ENCODE measurements around the gene DUS4L.

DNA sequence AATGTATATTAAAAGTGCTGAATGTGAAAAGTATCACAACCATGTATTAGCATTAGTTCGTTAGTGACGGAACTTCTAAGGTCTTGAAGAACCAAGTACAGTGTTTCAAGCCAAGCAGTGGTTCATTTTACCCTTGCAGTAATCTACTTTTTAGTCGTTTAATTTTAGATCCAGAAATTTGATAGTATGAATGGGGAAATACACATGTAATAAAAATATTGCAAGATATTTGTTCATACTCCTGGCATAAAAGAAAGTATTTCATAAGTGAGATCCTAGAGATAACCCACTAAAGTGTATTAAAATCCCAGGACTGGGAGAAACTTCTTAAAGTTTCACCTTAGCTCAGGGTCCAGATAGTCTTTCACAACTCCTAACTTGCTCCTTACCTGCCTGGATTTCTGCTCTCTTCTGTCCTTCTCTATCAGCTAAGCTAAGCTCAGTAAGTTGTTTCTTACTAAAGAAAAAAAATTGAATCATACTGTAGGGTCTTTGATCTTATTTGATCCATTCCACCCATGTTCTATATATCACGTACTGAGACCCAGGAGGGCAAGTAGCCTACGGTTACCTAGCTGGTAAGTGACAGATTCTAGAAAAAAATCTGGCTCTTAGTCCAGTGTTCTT is 17.7 kb downstream of the DUS4L start:
- TF ChIP-seq, protein P1, sequence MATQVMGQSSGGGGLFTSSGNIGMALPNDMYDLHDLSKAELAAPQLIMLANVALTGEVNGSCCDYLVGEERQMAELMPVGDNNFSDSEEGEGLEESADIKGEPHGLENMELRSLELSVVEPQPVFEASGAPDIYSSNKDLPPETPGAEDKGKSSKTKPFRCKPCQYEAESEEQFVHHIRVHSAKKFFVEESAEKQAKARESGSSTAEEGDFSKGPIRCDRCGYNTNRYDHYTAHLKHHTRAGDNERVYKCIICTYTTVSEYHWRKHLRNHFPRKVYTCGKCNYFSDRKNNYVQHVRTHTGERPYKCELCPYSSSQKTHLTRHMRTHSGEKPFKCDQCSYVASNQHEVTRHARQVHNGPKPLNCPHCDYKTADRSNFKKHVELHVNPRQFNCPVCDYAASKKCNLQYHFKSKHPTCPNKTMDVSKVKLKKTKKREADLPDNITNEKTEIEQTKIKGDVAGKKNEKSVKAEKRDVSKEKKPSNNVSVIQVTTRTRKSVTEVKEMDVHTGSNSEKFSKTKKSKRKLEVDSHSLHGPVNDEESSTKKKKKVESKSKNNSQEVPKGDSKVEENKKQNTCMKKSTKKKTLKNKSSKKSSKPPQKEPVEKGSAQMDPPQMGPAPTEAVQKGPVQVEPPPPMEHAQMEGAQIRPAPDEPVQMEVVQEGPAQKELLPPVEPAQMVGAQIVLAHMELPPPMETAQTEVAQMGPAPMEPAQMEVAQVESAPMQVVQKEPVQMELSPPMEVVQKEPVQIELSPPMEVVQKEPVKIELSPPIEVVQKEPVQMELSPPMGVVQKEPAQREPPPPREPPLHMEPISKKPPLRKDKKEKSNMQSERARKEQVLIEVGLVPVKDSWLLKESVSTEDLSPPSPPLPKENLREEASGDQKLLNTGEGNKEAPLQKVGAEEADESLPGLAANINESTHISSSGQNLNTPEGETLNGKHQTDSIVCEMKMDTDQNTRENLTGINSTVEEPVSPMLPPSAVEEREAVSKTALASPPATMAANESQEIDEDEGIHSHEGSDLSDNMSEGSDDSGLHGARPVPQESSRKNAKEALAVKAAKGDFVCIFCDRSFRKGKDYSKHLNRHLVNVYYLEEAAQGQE (IDR thresholded peaks at IDR 0.05; ENCODE audit: low read depth), result no peak
- TF ChIP-seq, protein P2, sequence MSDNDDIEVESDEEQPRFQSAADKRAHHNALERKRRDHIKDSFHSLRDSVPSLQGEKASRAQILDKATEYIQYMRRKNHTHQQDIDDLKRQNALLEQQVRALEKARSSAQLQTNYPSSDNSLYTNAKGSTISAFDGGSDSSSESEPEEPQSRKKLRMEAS (IDR thresholded peaks at IDR 0.05), result no peak
- TF ChIP-seq CREB1 (IDR thresholded peaks at IDR 0.05; ENCODE audit: low read depth) (no peak), TEAD4 (IDR thresholded peaks at IDR 0.05) (no peak)
